ENCODE data around the gene ENPP1.
A peak's percentile ranks its signal among the peaks of the same experiment; 100 is the strongest.
"Not testable (repeated sequence)": the region's sequence is repeated elsewhere in the genome, so short reads cannot be mapped to it uniquely, and the experiment has no call there.

Gene ENPP1

GRCh38 chr6:131909408-131910218 lies 101.8 kb downstream of the ENPP1 start:
- H3K9ac ChIP-seq (ENCODE audit: low read depth, low read length): no peak overlapping the region
- H3K4me3 ChIP-seq (ENCODE audit: low read length): no peak overlapping the region
- no peaks in the 10 kb centered on the region for H3K9me3 ChIP-seq (replicated peaks; ENCODE audit: low read length)
- no peaks in the 10 kb centered on the region for H3K36me3 ChIP-seq (ENCODE audit: insufficient read depth, low read length)
- peaks cover 5% of the 10 kb centered on the region for H3K4me1 ChIP-seq (ENCODE audit: control insufficient read depth, insufficient read depth, low read length)
- H3K27me3 ChIP-seq (ENCODE audit: control insufficient read depth, insufficient read depth, low read length): peaks cover 6% of the 10 kb centered on the region
- no peak overlapping the region for H3K4me2 ChIP-seq (ENCODE audit: low read length)

- no peak overlapping the region for H3K4me3 ChIP-seq (ENCODE audit: low read length)
- no peaks in the 10 kb centered on the region for H3K9me3 ChIP-seq (replicated peaks; ENCODE audit: low read length)
- no peak overlapping the region for H3K9ac ChIP-seq (ENCODE audit: low read depth, low read length)
- peaks cover 10% of the 10 kb centered on the region for H3K4me1 ChIP-seq (ENCODE audit: control insufficient read depth, insufficient read depth, low read length)
- H3K4me2 ChIP-seq (ENCODE audit: low read length): no peak overlapping the region
- no peaks in the 10 kb centered on the region for H3K36me3 ChIP-seq (ENCODE audit: insufficient read depth, low read length)
- H3K27me3 ChIP-seq (ENCODE audit: control insufficient read depth, insufficient read depth, low read length): peaks cover 6% of the 10 kb centered on the region
Observed at GRCh38 chr6:131910219-131910589, 102.4 kb downstream of the ENPP1 start.

GRCh38 chr6:131910956-131911355 lies 103.1 kb downstream of the ENPP1 start:
- H3K4me1 ChIP-seq (ENCODE audit: control insufficient read depth, insufficient read depth, low read length): peaks cover 10% of the 10 kb centered on the region
- no peak overlapping the region for H3K4me3 ChIP-seq (ENCODE audit: low read length)
- H3K4me2 ChIP-seq (ENCODE audit: low read length): no peak overlapping the region
- H3K27me3 ChIP-seq (ENCODE audit: control insufficient read depth, insufficient read depth, low read length): peaks cover 6% of the 10 kb centered on the region
- no peak overlapping the region for H3K9ac ChIP-seq (ENCODE audit: low read depth, low read length)
- no peaks in the 10 kb centered on the region for H3K9me3 ChIP-seq (replicated peaks; ENCODE audit: low read length)
- no peaks in the 10 kb centered on the region for H3K36me3 ChIP-seq (ENCODE audit: insufficient read depth, low read length)

- Histone ChIP-seq H3K4me1 (ENCODE audit: control insufficient read depth, insufficient read depth, low read length) (peaks cover 10% of the 10 kb centered on the region), H3K4me2 (ENCODE audit: low read length) (no peak overlapping the region), H3K36me3 (ENCODE audit: insufficient read depth, low read length) (no peaks in the 10 kb centered on the region), H3K27me3 (ENCODE audit: control insufficient read depth, insufficient read depth, low read length) (peaks cover 6% of the 10 kb centered on the region), H3K4me3 (ENCODE audit: low read length) (no peak overlapping the region), H3K9me3 (replicated peaks; ENCODE audit: low read length) (no peaks in the 10 kb centered on the region), H3K9ac (ENCODE audit: low read depth, low read length) (no peak overlapping the region)
Observed at GRCh38 chr6:131911951-131912350, 104.1 kb downstream of the ENPP1 start.

GRCh38 chr6:131914234-131914633 lies 106.4 kb downstream of the ENPP1 start:
- no peak overlapping the region for H3K9ac ChIP-seq (ENCODE audit: low read depth, low read length)
- peaks cover 6% of the 10 kb centered on the region for H3K27me3 ChIP-seq (ENCODE audit: control insufficient read depth, insufficient read depth, low read length)
- no peak overlapping the region for H3K4me3 ChIP-seq (ENCODE audit: low read length)
- H3K4me2 ChIP-seq (ENCODE audit: low read length): no peak overlapping the region
- no peaks in the 10 kb centered on the region for H3K9me3 ChIP-seq (replicated peaks; ENCODE audit: low read length)
- peaks cover 10% of the 10 kb centered on the region for H3K4me1 ChIP-seq (ENCODE audit: control insufficient read depth, insufficient read depth, low read length)
- no peaks in the 10 kb centered on the region for H3K36me3 ChIP-seq (ENCODE audit: insufficient read depth, low read length)

GRCh38 chr6:131914967-131915751 lies 107.3 kb downstream of the ENPP1 start:
- Histone ChIP-seq H3K9me3 (replicated peaks; ENCODE audit: low read length) (no peaks in the 10 kb centered on the region), H3K27me3 (ENCODE audit: control insufficient read depth, insufficient read depth, low read length) (peaks cover 6% of the 10 kb centered on the region), H3K4me1 (ENCODE audit: control insufficient read depth, insufficient read depth, low read length) (peaks cover 10% of the 10 kb centered on the region), H3K4me3 (ENCODE audit: low read length) (peak overlapping the region; percentile 43), H3K4me2 (ENCODE audit: low read length) (peak overlapping the region; percentile 64), H3K9ac (ENCODE audit: low read depth, low read length) (peak overlapping the region; percentile 4), H3K36me3 (ENCODE audit: insufficient read depth, low read length) (no peaks in the 10 kb centered on the region)

- not testable (repeated sequence) for H3K9ac ChIP-seq (ENCODE audit: low read depth, low read length); H3K9me3 ChIP-seq (replicated peaks; ENCODE audit: low read length); H3K27me3 ChIP-seq (ENCODE audit: control insufficient read depth, insufficient read depth, low read length); H3K4me1 ChIP-seq (ENCODE audit: control insufficient read depth, insufficient read depth, low read length); H3K4me3 ChIP-seq (ENCODE audit: low read length); H3K36me3 ChIP-seq (ENCODE audit: insufficient read depth, low read length); H3K4me2 ChIP-seq (ENCODE audit: low read length)
Observed at GRCh38 chr6:131916091-131916796, 108.4 kb downstream of the ENPP1 start.

- Histone ChIP-seq H3K27me3 (ENCODE audit: control insufficient read depth, insufficient read depth, low read length) (no peaks in the 10 kb centered on the region), H3K4me3 (ENCODE audit: low read length) (no peak overlapping the region), H3K36me3 (ENCODE audit: insufficient read depth, low read length) (no peaks in the 10 kb centered on the region), H3K9me3 (replicated peaks; ENCODE audit: low read length) (no peaks in the 10 kb centered on the region), H3K4me2 (ENCODE audit: low read length) (no peak overlapping the region), H3K4me1 (ENCODE audit: control insufficient read depth, insufficient read depth, low read length) (peaks cover 10% of the 10 kb centered on the region), H3K9ac (ENCODE audit: low read depth, low read length) (no peak overlapping the region)
Observed at GRCh38 chr6:131916847-131917246, 109.0 kb downstream of the ENPP1 start.

- H3K9ac ChIP-seq (ENCODE audit: low read depth, low read length): no peak overlapping the region
- H3K36me3 ChIP-seq (ENCODE audit: insufficient read depth, low read length): no peaks in the 10 kb centered on the region
- no peak overlapping the region for H3K4me3 ChIP-seq (ENCODE audit: low read length)
- H3K4me2 ChIP-seq (ENCODE audit: low read length): no peak overlapping the region
- no peaks in the 10 kb centered on the region for H3K9me3 ChIP-seq (replicated peaks; ENCODE audit: low read length)
- H3K27me3 ChIP-seq (ENCODE audit: control insufficient read depth, insufficient read depth, low read length): no peaks in the 10 kb centered on the region
- H3K4me1 ChIP-seq (ENCODE audit: control insufficient read depth, insufficient read depth, low read length): peaks cover 10% of the 10 kb centered on the region
Observed at GRCh38 chr6:131917318-131917717, 109.5 kb downstream of the ENPP1 start.

- Histone ChIP-seq H3K27me3 (ENCODE audit: control insufficient read depth, insufficient read depth, low read length) (no peaks in the 10 kb centered on the region), H3K4me3 (ENCODE audit: low read length) (no peak overlapping the region), H3K36me3 (ENCODE audit: insufficient read depth, low read length) (no peaks in the 10 kb centered on the region), H3K4me2 (ENCODE audit: low read length) (no peak overlapping the region), H3K9me3 (replicated peaks; ENCODE audit: low read length) (no peaks in the 10 kb centered on the region), H3K4me1 (ENCODE audit: control insufficient read depth, insufficient read depth, low read length) (peaks cover 10% of the 10 kb centered on the region), H3K9ac (ENCODE audit: low read depth, low read length) (no peak overlapping the region)
Observed at GRCh38 chr6:131917763-131918649, 110.2 kb downstream of the ENPP1 start.

Measured in skeletal muscle satellite cell (primary cell).